Measurements from ENCODE around the gene MTMR4. TPM values are rescaled to one million over a fixed set of nuclear protein-coding genes. Genes with fewer than 3 reads are reported as not detected.
A peak's percentile ranks its signal among the peaks of the same experiment; 100 is the strongest.
"Not testable (repeated sequence)": the region's sequence is repeated elsewhere in the genome, so short reads cannot be mapped to it uniquely, and the experiment has no call there.

The MTMR4 gene
- polyA plus RNA-seq (ENCODE audit: insufficient read length in 4 of 4) = 10 to 100 TPM; 30.3 to 60.9 (median 48.8) TPM

DNA sequence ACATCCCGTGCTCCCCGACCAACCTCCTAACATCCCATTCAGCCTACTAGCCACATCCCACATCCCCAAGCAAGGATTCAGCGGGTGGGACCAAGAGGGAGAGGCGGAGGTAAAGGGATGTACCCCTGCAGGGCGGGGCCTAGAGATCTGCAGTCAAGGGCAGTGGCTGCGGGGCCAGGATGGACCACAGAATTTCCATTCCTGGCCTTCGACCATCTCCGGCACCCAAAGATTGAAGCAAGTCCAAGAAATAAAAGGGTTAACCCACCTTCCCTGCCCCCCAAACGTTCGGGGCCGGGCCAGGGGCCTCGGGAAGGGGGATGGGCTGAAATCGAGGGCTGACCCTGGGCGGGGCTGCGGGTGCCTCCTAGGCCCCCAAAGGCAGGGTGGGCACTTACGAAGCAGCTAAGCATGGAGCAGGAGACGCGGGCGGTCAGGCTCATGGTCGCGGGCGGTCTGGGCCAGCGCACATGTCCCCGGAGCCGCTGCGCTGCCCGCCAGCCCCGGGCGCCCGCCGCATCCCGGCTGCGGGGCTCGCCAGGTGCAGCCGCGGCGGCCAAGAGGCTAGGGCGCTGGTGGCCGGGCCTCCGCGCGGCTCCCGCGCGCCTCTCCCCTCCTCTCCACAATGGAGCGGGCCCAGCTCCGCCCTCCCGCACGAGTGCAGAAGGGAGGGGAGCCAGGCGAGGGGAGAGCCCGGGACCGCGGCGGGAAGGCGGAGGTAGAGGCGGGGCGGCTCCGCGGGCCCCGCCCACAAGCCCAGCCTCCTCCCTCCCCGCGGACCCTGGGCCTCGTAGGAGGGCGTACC is at the start of gene MTMR4:
Gene MTMR4 (minus strand): TSS at position 674 of the 805 bp plus-strand sequence. CDS start 231 bp downstream, at position 443.
- peak; percentile 58 to 72 (median 64) for DNase-seq (ENCODE audit: low read depth in 4 of 4, low spot score in 3 of 4)

DNA sequence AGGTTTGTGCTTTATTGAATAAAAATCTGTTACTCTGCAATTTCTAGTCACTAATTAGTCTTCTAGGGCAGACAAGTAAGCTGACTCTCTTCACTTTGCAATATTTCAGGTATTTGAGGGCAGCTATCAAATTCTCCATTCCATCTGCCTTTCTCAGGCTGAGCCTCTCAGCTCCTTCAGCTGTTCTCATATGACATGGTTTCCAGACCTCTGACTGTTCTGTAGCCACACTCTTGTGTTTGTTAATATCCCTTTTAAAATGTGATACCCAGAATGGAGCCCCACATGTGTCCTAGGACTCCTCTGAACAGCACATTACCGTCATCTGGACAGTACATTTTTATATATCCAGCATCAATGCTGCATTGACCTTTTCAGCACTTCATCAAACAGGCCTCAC is 46.1 kb upstream of the MTMR4 start:
- DNase-seq (ENCODE audit: low read depth in 4 of 4, low spot score in 3 of 4) = no peak

DNA sequence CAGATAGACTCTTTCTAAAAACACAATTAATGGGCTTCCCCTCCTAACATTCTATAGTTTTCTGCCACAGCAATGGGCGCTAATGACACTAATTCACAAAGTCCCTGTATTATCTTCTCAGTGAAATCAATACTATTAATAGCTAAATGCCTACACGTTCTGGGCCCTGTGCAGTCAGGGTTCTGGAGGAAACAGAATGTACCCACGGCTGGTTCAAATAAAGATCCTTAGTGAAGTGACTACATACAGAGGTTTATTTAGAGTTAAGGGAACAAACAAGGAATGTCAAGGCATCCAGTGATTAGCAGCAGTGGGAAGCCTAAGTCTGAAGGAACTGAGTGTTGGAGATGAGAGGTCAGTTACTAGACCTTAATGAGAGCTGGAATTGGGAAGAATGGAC is 43.5 kb upstream of the MTMR4 start:
- DNase-seq (ENCODE audit: low read depth in 4 of 4, low spot score in 3 of 4) = no peak

DNA sequence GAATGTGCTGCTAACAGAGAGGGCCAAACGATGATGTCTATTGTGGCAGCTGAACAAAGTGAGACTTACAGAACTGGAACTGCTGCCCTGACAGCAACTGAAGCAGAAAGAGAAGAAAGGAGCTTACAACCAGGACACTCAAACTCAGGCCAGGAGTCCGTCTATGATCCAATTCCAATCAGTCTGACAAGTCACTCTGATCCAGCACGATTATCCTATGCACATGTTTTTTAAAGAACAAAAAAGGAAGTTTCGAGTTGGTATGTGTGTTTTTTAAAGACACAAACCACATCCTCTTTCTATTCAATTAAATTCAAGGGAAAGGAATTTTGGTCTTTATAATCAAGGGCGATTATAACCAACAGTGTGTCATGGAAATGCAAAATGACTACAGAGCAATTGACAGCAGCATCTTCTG is 42.4 kb upstream of the MTMR4 start:
- DNase-seq (ENCODE audit: low read depth in 4 of 4, low spot score in 3 of 4) = no peak

DNA sequence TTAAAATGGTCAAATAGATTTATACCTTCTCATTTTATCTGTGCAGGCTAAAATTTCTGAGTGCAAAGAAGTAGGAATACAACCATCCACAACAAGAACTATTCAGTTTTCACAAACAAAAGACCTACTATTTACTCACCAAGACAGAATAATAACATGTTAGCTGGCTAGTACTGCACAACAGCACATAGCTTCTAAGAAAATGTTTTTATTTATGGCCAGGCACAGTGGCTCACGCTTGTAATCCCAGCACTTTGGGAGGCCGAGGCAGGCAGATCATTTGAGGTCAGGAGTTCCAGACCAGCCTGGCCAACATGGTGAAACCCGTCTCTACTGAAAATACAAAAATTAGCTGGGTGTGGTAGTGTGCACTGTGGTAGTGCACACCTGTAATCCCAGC is 40.7 kb upstream of the MTMR4 start:
- not testable (repeated sequence) for DNase-seq (ENCODE audit: low read depth in 4 of 4, low spot score in 3 of 4)

DNA sequence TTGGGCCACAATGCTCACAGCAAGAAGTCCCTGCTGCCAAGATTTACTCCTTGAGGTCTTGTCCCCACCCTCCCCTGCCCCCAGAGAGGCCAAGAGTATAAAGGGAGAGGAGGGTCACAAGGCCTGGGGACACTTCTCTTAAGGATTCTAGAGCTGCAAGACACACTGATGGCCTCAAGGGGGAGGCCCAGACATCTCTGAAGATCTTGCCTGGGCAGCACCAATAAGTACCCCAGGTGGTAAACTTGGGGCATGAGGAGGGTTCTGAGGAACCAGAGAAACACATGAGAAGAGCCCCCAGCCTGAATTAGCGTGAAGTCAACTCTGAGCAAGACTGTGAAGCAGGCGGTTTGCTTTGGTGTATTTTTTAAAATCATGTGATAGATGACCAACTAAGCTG is 26.8 kb upstream of the MTMR4 start:
- DNase-seq (ENCODE audit: low read depth in 4 of 4, low spot score in 3 of 4) = no peak

DNA sequence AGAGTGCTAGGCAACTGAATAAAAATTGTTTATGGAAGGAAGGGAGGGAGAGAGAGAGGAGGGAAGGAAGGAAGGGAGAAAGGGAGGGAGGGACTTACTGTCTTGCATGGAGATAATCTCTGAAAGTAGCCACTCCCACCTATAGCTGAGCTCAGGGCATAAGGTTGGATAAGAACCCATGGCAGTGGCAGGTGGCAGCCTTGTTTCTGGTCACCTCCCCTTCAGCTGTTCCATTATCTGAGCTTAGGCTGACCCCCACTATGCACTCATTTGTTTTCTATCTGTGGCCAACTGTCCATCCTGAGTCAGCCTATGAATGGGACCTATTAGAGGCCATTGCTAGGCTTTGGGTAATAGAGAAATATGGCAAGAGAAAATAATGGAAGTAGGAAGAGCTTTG is 25.3 kb upstream of the MTMR4 start:
- DNase-seq (ENCODE audit: low read depth in 4 of 4, low spot score in 3 of 4) = no peak

DNA sequence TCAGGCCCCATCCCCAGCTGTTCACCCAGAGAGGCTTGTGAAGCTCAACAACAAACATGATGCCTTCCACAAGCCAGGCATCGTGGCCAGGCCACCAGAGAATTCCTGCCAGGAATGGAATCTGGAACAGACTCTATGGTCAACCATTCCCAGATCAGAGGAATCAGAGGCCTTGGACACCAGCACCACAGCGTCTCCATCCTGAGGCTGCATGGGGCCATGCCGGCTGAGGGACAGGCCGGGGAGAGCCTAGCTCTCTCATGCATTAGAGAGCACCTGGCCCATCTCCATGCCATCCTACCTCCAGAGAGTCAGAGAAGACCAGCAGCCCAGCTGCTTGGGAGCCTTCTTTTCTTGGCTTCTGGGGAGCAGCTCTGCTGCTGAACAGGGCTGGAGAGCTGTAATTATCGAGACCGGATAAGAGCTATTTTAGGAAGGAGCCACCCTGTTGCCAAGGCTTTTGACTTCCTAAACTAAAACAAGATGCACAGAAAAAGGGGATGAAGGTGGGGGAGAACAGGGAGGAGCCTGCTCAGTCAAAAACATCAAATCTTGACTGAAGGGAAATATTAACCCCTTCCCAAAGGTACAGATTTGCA is 24.5 kb upstream of the MTMR4 start:
- no peak for DNase-seq (ENCODE audit: low read depth in 4 of 4, low spot score in 3 of 4)

DNA sequence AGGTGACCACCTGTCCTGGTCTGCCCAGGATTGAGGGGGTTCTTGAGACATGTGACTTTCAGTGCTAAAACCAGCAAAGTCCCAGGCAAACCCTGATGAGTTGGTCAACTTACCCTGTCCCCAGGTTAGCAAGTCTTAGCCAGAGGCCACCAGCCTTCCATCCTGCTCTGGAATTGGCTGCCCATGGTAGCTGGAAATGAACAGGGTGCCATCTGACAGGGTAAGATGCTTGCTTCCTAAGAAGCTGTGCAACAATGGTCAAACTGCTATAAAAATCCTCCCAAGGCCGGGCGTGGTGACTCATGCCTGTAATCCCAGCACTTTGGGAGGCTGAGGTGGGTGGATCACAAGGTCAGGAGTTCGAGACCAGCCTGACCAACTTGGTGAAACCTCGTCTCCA is 22.8 kb upstream of the MTMR4 start:
- DNase-seq (ENCODE audit: low read depth in 4 of 4, low spot score in 3 of 4) = no peak

DNA sequence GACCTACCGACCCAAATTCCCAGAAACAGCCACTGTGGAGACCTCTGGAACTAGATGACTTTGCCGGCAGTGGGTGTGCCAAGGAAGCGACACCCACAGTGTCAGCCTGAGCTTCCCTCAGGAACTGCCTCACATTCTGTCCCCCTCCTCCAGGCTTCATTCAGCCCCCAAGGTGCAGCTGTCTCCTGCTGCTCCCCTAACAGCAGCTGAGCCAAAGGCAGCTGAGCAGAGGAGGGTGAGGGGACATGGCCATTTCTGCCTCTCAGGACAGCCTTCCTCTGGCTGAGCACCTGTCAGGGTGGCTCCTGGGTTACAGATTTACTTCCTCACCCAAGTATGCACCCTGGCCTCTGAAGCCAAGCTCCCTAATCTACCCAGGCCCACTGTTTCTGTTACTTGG is 22.1 kb upstream of the MTMR4 start:
- DNase-seq (ENCODE audit: low read depth in 4 of 4, low spot score in 3 of 4) = no peak

DNA sequence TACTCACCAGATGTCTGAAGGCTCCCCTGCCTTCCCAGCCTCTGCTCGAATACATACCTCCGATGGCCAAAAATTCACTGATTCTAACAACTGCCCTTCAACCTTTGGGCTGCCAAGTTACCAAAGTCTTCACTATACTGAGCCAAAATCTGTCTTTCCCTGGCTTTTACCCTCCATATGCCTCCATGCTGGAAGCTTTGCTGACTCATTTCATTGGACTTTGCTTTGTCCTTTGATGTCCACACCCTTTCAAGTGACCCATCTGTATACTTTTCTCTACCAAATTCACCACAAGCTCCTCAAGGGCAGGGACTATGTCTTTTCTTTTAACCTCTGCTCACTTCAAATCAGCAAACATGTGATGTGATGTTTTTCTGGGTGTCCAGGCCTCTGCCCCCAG is 21.0 kb upstream of the MTMR4 start:
- DNase-seq (ENCODE audit: low read depth in 4 of 4, low spot score in 3 of 4) = no peak

DNA sequence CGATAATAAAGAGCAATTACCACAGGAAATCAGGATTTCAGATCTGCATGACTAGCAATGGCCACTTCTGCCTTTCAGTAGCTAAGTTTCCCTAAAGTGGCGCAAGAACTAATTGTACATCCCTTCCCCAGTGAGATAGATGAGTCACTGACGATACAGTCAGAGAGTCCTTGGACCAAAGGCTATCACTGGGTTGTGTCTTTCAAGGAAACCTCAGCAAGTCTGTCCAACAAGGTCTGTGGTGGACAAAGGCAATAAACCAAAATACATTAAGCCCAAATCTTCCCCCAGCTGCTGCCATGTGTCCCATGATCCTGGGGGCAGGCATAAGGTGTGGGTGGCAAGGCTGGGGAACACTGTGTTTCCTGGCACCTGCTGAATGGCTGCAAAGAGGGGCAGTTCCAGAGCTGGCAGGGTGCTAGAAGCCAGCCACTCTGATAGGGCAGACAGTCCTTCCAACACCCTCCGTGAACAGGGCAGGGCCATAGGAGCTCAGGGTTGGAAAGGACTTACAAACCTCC is 20.5 kb upstream of the MTMR4 start:
- no peak for DNase-seq (ENCODE audit: low read depth in 4 of 4, low spot score in 3 of 4)

DNA sequence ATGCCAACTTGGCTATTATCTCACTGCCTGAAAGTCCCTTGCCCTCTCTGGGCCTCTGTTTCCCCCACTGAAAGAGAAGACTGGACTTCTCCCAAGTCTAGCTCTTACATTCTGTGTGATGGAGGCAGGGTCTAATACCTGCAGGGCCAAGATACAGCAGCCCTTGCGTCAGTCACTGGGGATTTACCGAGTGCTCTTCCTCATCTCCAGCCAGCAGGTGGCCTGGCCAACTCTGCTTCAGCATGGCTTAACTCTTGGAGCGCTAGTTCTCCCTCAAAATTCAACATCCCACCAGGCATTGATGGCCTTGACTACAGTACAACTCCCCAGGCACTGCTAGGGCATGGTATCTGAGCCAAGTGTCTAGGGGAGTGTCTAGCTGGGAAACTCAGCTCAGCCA is 19.9 kb upstream of the MTMR4 start:
- DNase-seq (ENCODE audit: low read depth in 4 of 4, low spot score in 3 of 4) = no peak

DNA sequence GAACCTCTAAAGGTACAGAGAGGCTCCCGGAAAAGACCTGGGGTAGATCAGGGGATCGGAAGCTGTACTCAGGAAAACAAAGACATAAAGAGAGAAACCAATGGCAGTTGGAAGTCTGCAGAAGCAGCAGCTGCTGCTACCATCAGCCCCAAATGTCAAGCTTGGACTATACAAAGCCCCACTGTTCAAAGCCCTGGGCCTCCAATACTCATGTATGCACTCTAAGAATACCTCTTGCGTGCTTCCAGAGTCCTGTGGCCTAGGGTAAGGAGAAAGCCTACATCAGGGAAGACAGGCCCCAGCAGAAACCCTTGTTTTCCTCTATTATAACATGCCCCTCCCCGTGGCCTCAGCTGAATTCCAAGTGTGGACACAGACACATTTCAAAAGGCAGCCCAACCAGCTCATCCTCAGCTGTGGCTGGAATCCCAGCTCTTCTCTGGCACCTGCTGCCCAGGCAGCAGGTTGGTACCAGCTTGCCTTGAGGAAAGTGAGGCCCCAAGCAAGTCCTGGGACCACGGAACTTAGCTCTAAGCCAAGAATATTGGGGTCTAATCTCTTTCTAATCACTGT is 19.3 kb upstream of the MTMR4 start:
- DNase-seq (ENCODE audit: low read depth in 4 of 4, low spot score in 3 of 4) = no peak

DNA sequence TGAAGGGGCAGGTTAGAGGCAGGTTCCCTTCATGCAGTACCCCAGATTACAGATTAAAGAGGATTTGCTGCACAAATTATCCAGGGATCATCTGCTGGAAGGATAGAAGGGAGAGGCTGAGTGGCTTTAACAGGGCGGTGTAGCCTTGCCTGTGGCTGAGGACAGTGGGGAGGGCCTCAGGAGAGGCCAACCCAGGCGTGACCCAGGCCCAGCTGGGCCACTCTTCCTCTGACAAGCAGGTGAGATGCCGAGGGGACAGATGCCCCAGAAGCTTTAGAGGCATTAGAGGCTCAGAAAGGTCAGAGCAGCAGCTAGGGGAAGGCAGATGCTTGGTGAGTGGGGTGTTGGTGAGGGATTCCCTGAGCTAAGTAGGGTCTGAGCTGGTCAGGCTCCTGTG is 18.1 kb upstream of the MTMR4 start:
- DNase-seq (ENCODE audit: low read depth in 4 of 4, low spot score in 3 of 4) = no peak

DNA sequence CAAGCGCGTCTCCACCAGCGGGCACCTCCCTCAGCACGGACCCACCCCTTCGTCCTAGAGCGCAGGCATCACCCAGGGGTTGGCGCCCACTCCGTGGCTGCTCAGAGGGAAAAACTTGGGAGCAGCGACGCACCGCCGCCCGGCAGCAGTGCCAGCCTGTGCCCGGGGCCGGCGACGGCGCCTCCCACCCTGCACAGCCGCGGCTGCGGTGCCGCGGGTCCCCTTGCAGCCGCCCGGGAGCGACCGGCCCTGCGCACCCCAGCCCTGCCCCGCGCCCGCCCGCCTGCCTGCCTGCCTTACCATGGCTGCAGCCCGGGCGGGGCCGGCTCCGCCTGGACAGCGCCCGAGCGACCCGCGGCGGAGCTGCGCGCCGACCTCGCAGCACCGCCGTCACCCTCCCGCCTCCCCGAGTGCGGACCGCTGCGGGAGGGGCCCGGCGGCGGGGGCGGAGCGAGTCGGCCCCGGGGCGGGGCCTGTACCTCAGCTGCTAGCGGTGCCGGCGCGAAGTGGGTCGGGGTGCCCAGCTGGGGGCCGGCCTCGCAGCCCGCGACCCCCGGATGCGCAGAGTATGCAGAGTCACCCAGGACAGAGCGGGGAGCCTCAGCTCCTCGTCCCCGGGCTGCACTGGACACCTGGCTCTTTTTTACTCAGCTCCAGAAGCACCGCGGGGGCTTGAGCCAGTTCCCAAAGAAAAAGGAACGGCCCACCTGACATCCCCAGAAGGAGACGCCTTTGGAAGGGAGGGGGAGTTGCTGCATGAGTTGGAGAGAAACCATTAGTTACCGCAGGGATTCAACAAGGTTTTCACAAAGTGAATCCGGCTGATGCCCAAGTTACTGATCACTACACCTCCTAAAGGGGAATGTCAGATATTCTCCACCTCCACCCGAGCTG is 17.5 kb upstream of the MTMR4 start:
- no peak for DNase-seq (ENCODE audit: low read depth in 4 of 4, low spot score in 3 of 4)

DNA sequence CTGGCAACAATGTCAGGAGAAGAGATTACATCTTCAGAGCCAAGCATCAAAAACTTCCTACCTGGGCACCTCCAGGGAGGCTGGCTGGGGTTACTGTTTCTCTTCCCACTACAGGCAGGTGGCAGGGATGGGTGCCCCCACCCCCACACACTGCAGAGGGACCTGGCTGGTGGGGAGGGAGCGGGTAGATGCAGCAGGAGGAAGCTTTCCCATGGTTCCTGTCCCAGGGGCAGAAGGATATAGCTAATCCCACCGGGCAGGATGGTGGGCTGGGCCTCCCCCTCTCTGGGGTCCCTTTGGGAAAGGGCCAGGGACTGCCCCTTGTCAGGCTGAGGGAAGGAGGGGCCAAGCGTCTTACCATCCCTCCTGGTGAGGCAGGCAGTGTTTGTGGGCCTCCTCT is 16.7 kb upstream of the MTMR4 start:
- DNase-seq (ENCODE audit: low read depth in 4 of 4, low spot score in 3 of 4) = no peak

DNA sequence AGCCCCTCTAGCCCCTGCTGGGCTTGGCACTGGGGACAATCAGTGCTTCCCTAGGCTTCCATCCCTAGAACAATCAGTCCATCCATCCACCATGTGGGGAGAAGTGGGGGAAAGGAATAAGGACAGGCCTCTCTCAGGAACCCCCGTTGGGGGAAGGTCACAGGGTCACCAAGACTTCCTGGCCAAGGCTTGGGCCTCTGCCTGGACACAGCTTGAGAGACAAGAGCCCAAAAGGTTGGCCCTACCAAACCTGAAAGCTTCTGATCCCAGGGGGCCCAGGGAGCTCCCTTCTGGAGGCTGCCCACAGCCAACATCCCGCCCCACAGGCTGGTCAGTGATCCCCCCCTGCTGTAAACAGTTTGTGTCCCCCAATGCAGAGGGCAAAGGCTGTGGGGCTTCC is 16.2 kb upstream of the MTMR4 start:
- no peak for DNase-seq (ENCODE audit: low read depth in 4 of 4, low spot score in 3 of 4)

DNA sequence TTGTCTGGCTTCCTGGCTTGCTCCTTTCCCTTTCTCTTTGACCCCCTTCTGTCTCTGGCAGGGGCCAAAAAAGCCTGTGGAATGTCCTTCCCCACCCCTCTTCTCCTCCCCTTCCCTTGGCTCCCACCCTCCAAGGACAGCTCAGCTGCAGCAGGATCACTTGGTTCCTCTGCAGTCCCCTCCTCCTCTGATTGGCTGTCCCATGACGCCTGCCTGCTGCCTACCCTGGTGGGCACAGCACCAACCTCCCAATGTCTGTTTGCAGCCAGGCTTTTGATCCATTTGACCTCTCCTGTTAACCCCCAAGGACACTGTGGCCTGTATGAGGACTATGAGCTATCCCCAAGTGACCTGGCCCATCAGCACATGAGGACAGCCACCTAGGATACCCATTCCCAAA is 14.8 kb upstream of the MTMR4 start:
- DNase-seq (ENCODE audit: low read depth in 4 of 4, low spot score in 3 of 4) = no peak

DNA sequence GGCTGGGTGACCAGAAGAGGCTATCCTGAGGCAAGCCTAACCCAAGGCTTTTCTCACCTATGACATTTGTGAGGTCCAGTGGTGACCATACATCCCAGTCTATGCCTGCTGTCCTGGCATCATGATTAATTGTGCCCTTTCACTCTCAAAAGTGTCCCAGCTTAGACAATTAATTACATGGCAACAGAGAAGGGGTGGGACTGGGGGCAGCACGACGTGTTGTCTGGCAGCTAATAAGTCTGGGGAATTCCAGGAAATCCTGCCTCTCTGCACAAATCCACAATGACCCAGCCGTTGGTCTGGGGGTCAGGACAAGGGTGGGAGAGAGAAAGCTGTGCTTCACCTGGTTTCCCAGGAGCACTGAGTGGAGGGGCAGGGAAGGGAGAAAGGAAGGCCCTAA is 14.0 kb upstream of the MTMR4 start:
- no peak for DNase-seq (ENCODE audit: low read depth in 4 of 4, low spot score in 3 of 4)

DNA sequence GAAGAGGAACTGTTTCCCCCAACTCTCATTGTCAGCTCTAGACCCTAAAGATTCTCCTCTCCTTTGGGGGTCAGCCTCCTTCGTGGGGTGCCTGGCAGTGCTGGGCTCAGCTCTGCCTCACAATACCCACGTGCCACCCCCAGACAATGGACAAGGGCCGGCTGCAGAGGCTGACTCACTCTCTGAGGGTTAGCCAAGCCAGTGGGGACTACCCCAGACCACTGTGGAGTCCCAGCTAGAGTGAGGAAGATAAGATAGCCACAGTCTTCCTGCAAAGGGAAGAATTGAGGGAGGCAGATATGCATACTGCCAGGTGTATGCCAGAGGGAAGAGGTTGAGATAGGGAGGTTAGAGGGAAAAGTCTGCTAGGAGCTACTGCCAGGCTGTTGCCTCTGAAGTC is 13.5 kb upstream of the MTMR4 start:
- no peak for DNase-seq (ENCODE audit: low read depth in 4 of 4, low spot score in 3 of 4)
